Measurements from ENCODE around the gene HDAC9.

Gene HDAC9

GRCh38 chr7:18798088-18798906 lies 302.7 kb downstream of the HDAC9 start:
- DNase-seq = no peak

- DNase-seq = no peak
Observed at GRCh38 chr7:18799899-18800298, 304.4 kb downstream of the HDAC9 start.

- DNase-seq = no peak
Observed at GRCh38 chr7:18803923-18804322, 308.4 kb downstream of the HDAC9 start.

- no peak for DNase-seq
Observed at GRCh38 chr7:18806177-18806576, 310.6 kb downstream of the HDAC9 start.

GRCh38 chr7:18808026-18808425 lies 312.5 kb downstream of the HDAC9 start:
- no peak for DNase-seq

- no peak for DNase-seq
Observed at GRCh38 chr7:18815261-18815960, 319.9 kb downstream of the HDAC9 start.

- no peak for DNase-seq
Observed at GRCh38 chr7:18820981-18821380, 325.4 kb downstream of the HDAC9 start.

GRCh38 chr7:18821554-18821953 lies 326.0 kb downstream of the HDAC9 start:
- DNase-seq = no peak

- no peak for DNase-seq
Observed at GRCh38 chr7:18824157-18824556, 328.6 kb downstream of the HDAC9 start.

GRCh38 chr7:18828260-18828993 lies 332.9 kb downstream of the HDAC9 start:
- no peak for DNase-seq

- no peak for DNase-seq
Observed at GRCh38 chr7:18828994-18829857, 333.7 kb downstream of the HDAC9 start.

- no peak for DNase-seq
Observed at GRCh38 chr7:18829858-18830285, 334.3 kb downstream of the HDAC9 start.

GRCh38 chr7:18831419-18831818 lies 335.9 kb downstream of the HDAC9 start:
- no peak for DNase-seq

- DNase-seq = no peak
Observed at GRCh38 chr7:18831943-18832342, 336.4 kb downstream of the HDAC9 start.

- no peak for DNase-seq
Observed at GRCh38 chr7:18834577-18834976, 339.0 kb downstream of the HDAC9 start.

GRCh38 chr7:18835001-18835690 lies 339.6 kb downstream of the HDAC9 start:
- no peak for DNase-seq

- DNase-seq = no peak
Observed at GRCh38 chr7:18843979-18844378, 348.4 kb downstream of the HDAC9 start.

GRCh38 chr7:18844735-18845134 lies 349.2 kb downstream of the HDAC9 start:
- no peak for DNase-seq

- no peak for DNase-seq
Observed at GRCh38 chr7:18845700-18846099, 350.2 kb downstream of the HDAC9 start.

- no peak for DNase-seq
Observed at GRCh38 chr7:18846765-18847215, 351.2 kb downstream of the HDAC9 start.

- DNase-seq = no peak
Observed at GRCh38 chr7:18849130-18849529, 353.6 kb downstream of the HDAC9 start.

- DNase-seq = no peak
Observed at GRCh38 chr7:18855796-18856195, 360.2 kb downstream of the HDAC9 start.
